Mammary epithelial cell (primary cell): Measurements from ENCODE around the gene COL25A1.

ENCODE experiments used
- EZH2 ChIP-seq: IDR thresholded peaks from 2 replicates; pipeline ENCODE4 v1.6.1; 2012; ENCODE audit warnings: low read length, inconsistent platforms, borderline replicate concordance
- TF ChIP-seq, protein P1 (sequence below), 2 donors: IDR thresholded peaks in 1 of 2; conservative IDR thresholded peaks in 1 of 2; 2 replicates each; pipeline ENCODE4 v1.5.1; 2011 to 2012; ENCODE audit warnings: inconsistent platforms in 2 of 2, low read length in 2 of 2, mild to moderate bottlenecking in 2 of 2, control low read depth in 1 of 2, low read depth in 1 of 2; ENCODE audit not compliant: insufficient read depth in 1 of 2; ENCODE audit errors: extremely low read depth in 1 of 2

DNA sequence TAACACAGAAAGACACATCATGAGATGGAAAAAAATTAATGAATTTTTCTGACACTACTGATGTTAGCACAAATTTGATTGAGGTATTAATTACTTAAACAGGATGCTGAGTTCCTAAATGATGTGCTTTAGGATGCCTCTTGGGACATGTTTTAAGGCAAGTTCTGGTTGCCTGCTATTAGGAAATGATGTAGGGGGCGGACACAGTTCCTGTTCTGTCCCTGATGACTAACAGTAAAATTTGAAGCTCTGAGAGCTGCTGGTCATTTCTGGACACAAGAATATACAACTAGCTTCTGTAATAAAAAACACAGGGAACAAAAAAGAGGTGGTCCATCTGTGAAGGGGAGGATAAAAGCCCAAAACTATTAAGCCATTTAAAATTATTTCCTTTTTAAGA lies 376.4 kb downstream of the COL25A1 start:
- TF ChIP-seq, protein P1, sequence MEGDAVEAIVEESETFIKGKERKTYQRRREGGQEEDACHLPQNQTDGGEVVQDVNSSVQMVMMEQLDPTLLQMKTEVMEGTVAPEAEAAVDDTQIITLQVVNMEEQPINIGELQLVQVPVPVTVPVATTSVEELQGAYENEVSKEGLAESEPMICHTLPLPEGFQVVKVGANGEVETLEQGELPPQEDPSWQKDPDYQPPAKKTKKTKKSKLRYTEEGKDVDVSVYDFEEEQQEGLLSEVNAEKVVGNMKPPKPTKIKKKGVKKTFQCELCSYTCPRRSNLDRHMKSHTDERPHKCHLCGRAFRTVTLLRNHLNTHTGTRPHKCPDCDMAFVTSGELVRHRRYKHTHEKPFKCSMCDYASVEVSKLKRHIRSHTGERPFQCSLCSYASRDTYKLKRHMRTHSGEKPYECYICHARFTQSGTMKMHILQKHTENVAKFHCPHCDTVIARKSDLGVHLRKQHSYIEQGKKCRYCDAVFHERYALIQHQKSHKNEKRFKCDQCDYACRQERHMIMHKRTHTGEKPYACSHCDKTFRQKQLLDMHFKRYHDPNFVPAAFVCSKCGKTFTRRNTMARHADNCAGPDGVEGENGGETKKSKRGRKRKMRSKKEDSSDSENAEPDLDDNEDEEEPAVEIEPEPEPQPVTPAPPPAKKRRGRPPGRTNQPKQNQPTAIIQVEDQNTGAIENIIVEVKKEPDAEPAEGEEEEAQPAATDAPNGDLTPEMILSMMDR (conservative IDR thresholded peaks at IDR 0.05 in 1 of 2, IDR thresholded peaks at IDR 0.05 in 1 of 2; ENCODE audit: extremely low read depth in 1 of 2, insufficient read depth in 1 of 2, low read depth in 1 of 2, low read length in 2 of 2), result no peak
- no peak for TF ChIP-seq EZH2
